Neuron (in vitro differentiated cells): ENCODE data around the gene CORO6.
A peak's percentile ranks its signal among the peaks of the same experiment; 100 is the strongest.

Source experiments
- H2AFZ ChIP-seq: one replicate; pipeline ENCODE4 v1.6.1; 2013; ENCODE audit warnings: low read depth, mild to moderate bottlenecking, inconsistent platforms, low read length, moderate library complexity
- H3K27me3 ChIP-seq: one replicate; pipeline ENCODE4 v1.6.1; 2013; ENCODE audit warnings: low read length; ENCODE audit not compliant: insufficient read depth
- H3K36me3 ChIP-seq: one replicate; pipeline ENCODE4 v1.6.1; 2013; ENCODE audit warnings: low read length; ENCODE audit not compliant: insufficient read depth
- H3K4me1 ChIP-seq: one replicate; pipeline ENCODE4 v1.6.1; 2013; ENCODE audit warnings: low read length; ENCODE audit not compliant: insufficient read depth
- H3K4me3 ChIP-seq: 2 replicates; pipeline ENCODE4 v1.5.1; 2013; ENCODE audit warnings: mild to moderate bottlenecking, low read length, moderate library complexity
- H3K9me3 ChIP-seq: one replicate; pipeline ENCODE4 v1.6.1; 2013; ENCODE audit warnings: low read length

Gene CORO6

GRCh38 chr17:29625037-29625750, 2.5 kb upstream of the CORO6 start:
- H3K36me3 ChIP-seq = no peaks in the 10 kb centered on the region
- peaks cover 25% of the 10 kb centered on the region for H3K4me1 ChIP-seq
- H3K9me3 ChIP-seq = no peaks in the 10 kb centered on the region
- no peak overlapping the region for H3K4me3 ChIP-seq
- H3K27me3 ChIP-seq = no peaks in the 10 kb centered on the region
- H2AFZ ChIP-seq = no peak overlapping the region

GRCh38 chr17:29624586-29624985, 1.9 kb upstream of the CORO6 start:
- Histone ChIP-seq H3K4me1 (peaks cover 19% of the 10 kb centered on the region), H3K9me3 (no peaks in the 10 kb centered on the region), H3K4me3 (no peak overlapping the region), H3K27me3 (no peaks in the 10 kb centered on the region), H2AFZ (no peak overlapping the region), H3K36me3 (no peaks in the 10 kb centered on the region)

- Histone ChIP-seq H3K4me1 (peaks cover 17% of the 10 kb centered on the region), H3K36me3 (no peaks in the 10 kb centered on the region), H3K4me3 (peak overlapping the region; percentile 52), H3K9me3 (no peaks in the 10 kb centered on the region), H2AFZ (peak overlapping the region; percentile 93), H3K27me3 (no peaks in the 10 kb centered on the region)
Observed at GRCh38 chr17:29623283-29623647, 553 bp upstream of the CORO6 start.

- Histone ChIP-seq H3K36me3 (no peaks in the 10 kb centered on the region), H2AFZ (no peak overlapping the region), H3K4me3 (peak overlapping the region; percentile 52), H3K9me3 (no peaks in the 10 kb centered on the region), H3K4me1 (peaks cover 11% of the 10 kb centered on the region), H3K27me3 (no peaks in the 10 kb centered on the region)
Observed at GRCh38 chr17:29621751-29622194, 939 bp downstream of the CORO6 start.

- Histone ChIP-seq H3K36me3 (no peaks in the 10 kb centered on the region), H3K4me1 (peaks cover 11% of the 10 kb centered on the region), H2AFZ (no peak overlapping the region), H3K27me3 (no peaks in the 10 kb centered on the region), H3K4me3 (no peak overlapping the region), H3K9me3 (peaks cover 3% of the 10 kb centered on the region)
Observed at GRCh38 chr17:29620779-29621500, 1.8 kb downstream of the CORO6 start.

- Histone ChIP-seq H3K9me3 (peaks cover 4% of the 10 kb centered on the region), H3K36me3 (peaks cover 2% of the 10 kb centered on the region), H2AFZ (no peak overlapping the region), H3K4me1 (peaks cover 11% of the 10 kb centered on the region), H3K4me3 (no peak overlapping the region), H3K27me3 (no peaks in the 10 kb centered on the region)
Observed at GRCh38 chr17:29620271-29620670, 2.4 kb downstream of the CORO6 start.

- Histone ChIP-seq H2AFZ (no peak overlapping the region), H3K4me3 (no peak overlapping the region), H3K27me3 (no peaks in the 10 kb centered on the region), H3K4me1 (peaks cover 11% of the 10 kb centered on the region), H3K36me3 (peaks cover 5% of the 10 kb centered on the region), H3K9me3 (peaks cover 4% of the 10 kb centered on the region)
Observed at GRCh38 chr17:29619251-29619650, 3.5 kb downstream of the CORO6 start.

- Histone ChIP-seq H3K4me3 (no peak overlapping the region), H3K9me3 (peaks cover 4% of the 10 kb centered on the region), H2AFZ (no peak overlapping the region), H3K4me1 (peaks cover 11% of the 10 kb centered on the region), H3K36me3 (peaks cover 10% of the 10 kb centered on the region), H3K27me3 (no peaks in the 10 kb centered on the region)
Observed at GRCh38 chr17:29618272-29619065, 4.2 kb downstream of the CORO6 start.

- Histone ChIP-seq H3K27me3 (no peaks in the 10 kb centered on the region), H3K9me3 (peaks cover 7% of the 10 kb centered on the region), H2AFZ (no peak overlapping the region), H3K4me1 (peaks cover 6% of the 10 kb centered on the region), H3K36me3 (peaks cover 14% of the 10 kb centered on the region), H3K4me3 (no peak overlapping the region)
Observed at GRCh38 chr17:29617481-29618271, 5.0 kb downstream of the CORO6 start.

GRCh38 chr17:29617125-29617480, 5.6 kb downstream of the CORO6 start:
- H3K4me3 ChIP-seq = no peak overlapping the region

GRCh38 chr17:29616300-29617048, 6.2 kb downstream of the CORO6 start:
- Histone ChIP-seq H3K4me3 (no peak overlapping the region), H3K36me3 (peaks cover 25% of the 10 kb centered on the region), H3K4me1 (no peaks in the 10 kb centered on the region), H3K27me3 (no peaks in the 10 kb centered on the region), H2AFZ (no peak overlapping the region), H3K9me3 (peaks cover 12% of the 10 kb centered on the region)

More at GRCh38 chr17:29617125-29617480, 5.6 kb downstream of the CORO6 start:
- H3K4me1 ChIP-seq = peaks cover 2% of the 10 kb centered on the region
- H3K36me3 ChIP-seq = peaks cover 19% of the 10 kb centered on the region
- H3K27me3 ChIP-seq = no peaks in the 10 kb centered on the region
- no peak overlapping the region for H2AFZ ChIP-seq
- H3K9me3 ChIP-seq = peaks cover 8% of the 10 kb centered on the region
